ENCODE measurements around the gene AKR1C1.
"Not testable (repeated sequence)": the region's sequence is repeated elsewhere in the genome, so short reads cannot be mapped to it uniquely, and the experiment has no call there.

Gene AKR1C1

GRCh38 chr10:4934391-4934987, 28.7 kb upstream of the AKR1C1 start:
- TF ChIP-seq CTCF (IDR thresholded peaks at IDR 0.05; ENCODE audit: borderline replicate concordance, insufficient read depth, low read depth, low read length): no peak
- H3K4me3 ChIP-seq (ENCODE audit: low read depth, low read length): no peak overlapping the region

GRCh38 chr10:4937346-4937745, 25.9 kb upstream of the AKR1C1 start:
- no peak for TF ChIP-seq CTCF (IDR thresholded peaks at IDR 0.05; ENCODE audit: borderline replicate concordance, insufficient read depth, low read depth, low read length)
- no peak overlapping the region for H3K4me3 ChIP-seq (ENCODE audit: low read depth, low read length)

GRCh38 chr10:4939224-4940072, 23.8 kb upstream of the AKR1C1 start:
- no peak for TF ChIP-seq CTCF (IDR thresholded peaks at IDR 0.05; ENCODE audit: borderline replicate concordance, insufficient read depth, low read depth, low read length)
- no peak overlapping the region for H3K4me3 ChIP-seq (ENCODE audit: low read depth, low read length)

- H3K4me3 ChIP-seq (ENCODE audit: low read depth, low read length): not testable (repeated sequence)
Observed at GRCh38 chr10:4940073-4940428, 23.2 kb upstream of the AKR1C1 start.

- H3K4me3 ChIP-seq (ENCODE audit: low read depth, low read length): not testable (repeated sequence)
Observed at GRCh38 chr10:4940909-4941308, 22.3 kb upstream of the AKR1C1 start.

- H3K4me3 ChIP-seq (ENCODE audit: low read depth, low read length): no peak overlapping the region
- no peak for TF ChIP-seq CTCF (IDR thresholded peaks at IDR 0.05; ENCODE audit: borderline replicate concordance, insufficient read depth, low read depth, low read length)
Observed at GRCh38 chr10:4941540-4942330, 21.5 kb upstream of the AKR1C1 start.

- H3K4me3 ChIP-seq (ENCODE audit: low read depth, low read length): not testable (repeated sequence)
Observed at GRCh38 chr10:4942931-4943330, 20.3 kb upstream of the AKR1C1 start.

- H3K4me3 ChIP-seq (ENCODE audit: low read depth, low read length): not testable (repeated sequence)
Observed at GRCh38 chr10:4943416-4943815, 19.8 kb upstream of the AKR1C1 start.

- no peak for TF ChIP-seq CTCF (IDR thresholded peaks at IDR 0.05; ENCODE audit: borderline replicate concordance, insufficient read depth, low read depth, low read length)
- no peak overlapping the region for H3K4me3 ChIP-seq (ENCODE audit: low read depth, low read length)
Observed at GRCh38 chr10:4943821-4944220, 19.4 kb upstream of the AKR1C1 start.
